ENCODE results near the gene RTEL1.
A peak's percentile ranks its signal among the peaks of the same experiment; 100 is the strongest.

The RTEL1 gene

DNA sequence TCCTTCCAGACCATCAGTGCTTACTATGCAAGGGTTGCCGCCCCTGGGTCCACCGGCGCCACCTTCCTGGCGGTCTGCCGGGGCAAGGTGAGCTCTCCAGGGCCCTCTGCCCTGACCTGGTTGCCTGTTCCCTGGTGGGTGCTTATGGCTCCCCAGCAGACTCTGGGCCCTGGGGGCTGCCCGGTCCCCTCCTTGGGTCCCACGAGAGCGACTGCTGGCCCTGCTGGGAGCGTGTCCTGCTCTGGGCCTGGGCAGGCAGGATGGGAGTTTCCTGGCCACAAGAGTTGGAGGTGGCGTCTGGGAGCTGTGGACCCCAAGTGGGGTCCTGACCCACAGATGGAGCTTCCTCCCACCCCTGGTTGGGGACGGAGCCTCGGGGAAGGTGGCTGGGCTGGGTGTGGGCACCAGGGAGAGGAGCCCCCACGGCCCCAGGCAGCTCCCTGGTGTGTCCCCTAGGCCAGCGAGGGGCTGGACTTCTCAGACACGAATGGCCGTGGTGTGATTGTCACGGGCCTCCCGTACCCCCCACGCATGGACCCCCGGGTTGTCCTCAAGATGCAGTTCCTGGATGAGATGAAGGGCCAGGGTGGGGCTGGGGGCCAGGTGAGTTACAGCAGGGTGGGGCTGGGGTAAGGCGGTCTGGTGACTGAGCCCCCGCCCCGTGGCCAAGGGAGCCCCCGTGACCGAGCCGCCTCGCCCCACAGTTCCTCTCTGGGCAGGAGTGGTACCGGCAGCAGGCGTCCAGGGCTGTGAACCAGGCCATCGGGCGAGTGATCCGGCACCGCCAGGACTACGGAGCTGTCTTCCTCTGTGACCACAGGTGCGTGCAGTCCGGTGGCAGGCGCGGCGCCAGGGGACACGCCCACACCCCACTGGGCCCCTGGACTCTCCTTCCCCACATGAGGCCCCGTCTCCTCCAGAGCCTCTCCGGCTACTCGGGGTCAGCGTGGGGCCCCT is 31.2 kb downstream of the RTEL1 start:
- no peak for DNase-seq (ENCODE audit: low spot score)

DNA sequence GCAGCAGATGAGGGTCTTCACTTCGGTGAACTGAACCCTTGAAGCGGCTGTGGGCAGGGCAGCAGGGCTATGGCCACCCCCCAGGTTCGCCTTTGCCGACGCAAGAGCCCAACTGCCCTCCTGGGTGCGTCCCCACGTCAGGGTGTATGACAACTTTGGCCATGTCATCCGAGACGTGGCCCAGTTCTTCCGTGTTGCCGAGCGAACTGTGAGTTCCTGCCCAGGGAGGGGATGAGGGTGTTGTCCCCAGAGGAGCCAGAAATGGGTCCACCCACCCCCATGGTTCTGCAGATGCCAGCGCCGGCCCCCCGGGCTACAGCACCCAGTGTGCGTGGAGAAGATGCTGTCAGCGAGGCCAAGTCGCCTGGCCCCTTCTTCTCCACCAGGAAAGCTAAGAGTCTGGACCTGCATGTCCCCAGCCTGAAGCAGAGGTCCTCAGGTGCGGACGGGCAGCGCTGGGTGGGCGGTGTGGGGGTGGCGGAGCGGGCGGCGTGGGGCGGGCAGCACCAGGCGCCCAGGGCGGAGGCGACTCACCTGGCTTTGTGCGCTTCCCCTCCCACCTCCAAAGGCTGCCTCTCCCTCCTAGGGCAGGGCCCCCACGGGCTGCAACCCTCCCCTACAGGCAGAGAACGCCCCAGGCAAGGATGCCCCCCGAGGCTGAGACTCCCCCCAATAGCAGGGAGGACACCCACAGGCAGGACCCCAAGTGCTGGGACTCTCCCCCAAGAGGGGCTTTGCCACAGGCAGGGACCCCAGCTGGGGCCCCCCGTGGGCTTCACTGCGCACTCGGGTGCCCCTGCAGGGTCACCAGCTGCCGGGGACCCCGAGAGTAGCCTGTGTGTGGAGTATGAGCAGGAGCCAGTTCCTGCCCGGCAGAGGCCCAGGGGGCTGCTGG is 32.1 kb downstream of the RTEL1 start:
- no peak for DNase-seq (ENCODE audit: low spot score)

DNA sequence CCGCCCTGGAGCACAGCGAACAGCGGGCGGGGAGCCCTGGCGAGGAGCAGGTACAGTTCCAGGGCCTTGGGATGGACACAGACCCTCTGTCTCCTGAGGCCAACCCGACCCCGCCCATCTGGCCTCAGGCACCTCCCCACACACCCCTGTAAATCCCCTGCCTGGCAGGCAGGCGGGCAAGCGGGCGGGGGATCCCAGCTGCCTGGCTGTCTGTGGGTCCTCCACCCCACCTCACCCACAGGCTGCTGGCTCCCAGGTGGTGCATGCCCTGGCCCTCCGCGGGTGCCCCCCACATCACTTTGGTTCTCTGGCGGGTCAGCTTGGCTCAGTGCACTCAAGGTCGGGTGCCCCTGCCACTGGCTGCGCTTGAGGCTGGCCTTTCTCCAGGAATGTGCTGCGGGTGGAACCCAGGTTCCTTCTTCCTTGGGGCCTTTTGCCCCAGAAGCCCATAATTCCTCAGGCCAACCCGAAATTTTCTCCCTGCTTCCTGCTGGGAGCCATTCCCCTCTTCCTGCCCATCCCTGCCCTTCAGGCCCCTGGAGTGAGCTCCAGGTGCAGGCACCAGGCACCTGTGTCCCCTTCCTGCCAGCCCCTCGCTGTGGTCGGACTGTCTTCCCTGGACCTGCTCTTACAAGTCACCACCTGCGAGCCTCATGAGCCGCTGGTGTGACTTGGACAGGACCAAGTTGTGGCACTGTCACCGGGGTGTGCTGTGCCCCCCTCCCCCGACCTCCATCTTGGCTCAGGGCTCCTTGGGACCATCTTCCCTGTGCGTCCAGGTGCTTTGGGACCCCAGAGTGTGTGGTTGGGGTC is 33.0 kb downstream of the RTEL1 start:
- DNase-seq (ENCODE audit: low spot score), result no peak

- DNase-seq (ENCODE audit: low spot score), result no peak
Measured at GRCh38 chr20:63691711-63692435, 33.8 kb downstream of the RTEL1 start.

GRCh38 chr20:63692436-63693082 is 34.4 kb downstream of the RTEL1 start:
- DNase-seq (ENCODE audit: low spot score), result no peak

GRCh38 chr20:63693083-63693732 is 35.1 kb downstream of the RTEL1 start:
- no peak for DNase-seq (ENCODE audit: low spot score)

GRCh38 chr20:63693733-63694583 is 35.8 kb downstream of the RTEL1 start:
- DNase-seq (ENCODE audit: low spot score), result peak; percentile 55

- DNase-seq (ENCODE audit: low spot score), result peak; percentile 59
Measured at GRCh38 chr20:63694584-63695423, 36.7 kb downstream of the RTEL1 start.

DNA sequence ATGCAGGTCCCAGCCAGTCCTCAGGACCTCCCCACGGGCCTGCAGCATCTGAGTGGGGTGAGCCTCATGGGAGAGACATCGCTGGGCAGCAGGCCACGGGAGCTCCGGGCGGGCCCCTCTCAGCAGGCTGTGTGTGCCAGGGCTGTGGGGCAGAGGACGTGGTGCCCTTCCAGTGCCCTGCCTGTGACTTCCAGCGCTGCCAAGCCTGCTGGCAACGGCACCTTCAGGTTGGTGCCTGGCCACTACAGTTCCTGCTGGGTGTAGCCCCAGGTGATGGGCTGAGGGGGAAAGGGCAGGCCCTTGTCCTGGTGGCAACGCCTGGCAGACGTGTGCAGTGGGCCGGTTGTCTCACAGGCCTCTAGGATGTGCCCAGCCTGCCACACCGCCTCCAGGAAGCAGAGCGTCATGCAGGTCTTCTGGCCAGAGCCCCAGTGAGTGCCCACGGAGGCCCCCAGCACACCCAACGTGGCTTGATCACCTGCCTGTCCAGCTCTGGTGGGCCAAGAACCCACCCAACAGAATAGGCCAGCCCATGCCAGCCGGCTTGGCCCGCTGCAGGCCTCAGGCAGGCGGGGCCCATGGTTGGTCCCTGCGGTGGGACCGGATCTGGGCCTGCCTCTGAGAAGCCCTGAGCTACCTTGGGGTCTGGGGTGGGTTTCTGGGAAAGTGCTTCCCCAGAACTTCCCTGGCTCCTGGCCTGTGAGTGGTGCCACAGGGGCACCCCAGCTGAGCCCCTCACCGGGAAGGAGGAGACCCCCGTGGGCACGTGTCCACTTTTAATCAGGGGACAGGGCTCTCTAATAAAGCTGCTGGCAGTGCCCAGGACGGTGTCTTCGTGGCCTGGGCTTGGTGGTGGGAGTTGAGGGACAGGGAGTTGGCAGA is 37.6 kb downstream of the RTEL1 start:
- DNase-seq (ENCODE audit: low spot score), result peak; percentile 68

DNA sequence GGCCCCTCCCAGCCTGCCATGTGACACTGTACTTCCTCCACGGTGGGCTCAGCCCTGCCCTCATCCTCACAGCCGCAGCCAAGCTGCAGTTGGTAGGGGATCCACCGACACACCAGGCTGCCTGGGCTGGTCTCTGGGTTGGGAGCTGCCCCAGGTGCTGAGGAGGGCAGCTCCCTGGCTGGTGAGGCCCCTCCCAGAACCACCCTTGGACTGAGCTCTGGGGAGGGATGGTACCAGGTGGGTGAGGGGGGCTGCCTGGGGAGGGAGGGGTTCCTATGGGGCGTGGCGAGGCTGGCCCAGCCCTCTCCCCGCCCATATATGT is 38.2 kb downstream of the RTEL1 start:
- DNase-seq (ENCODE audit: low spot score), result no peak

DNA sequence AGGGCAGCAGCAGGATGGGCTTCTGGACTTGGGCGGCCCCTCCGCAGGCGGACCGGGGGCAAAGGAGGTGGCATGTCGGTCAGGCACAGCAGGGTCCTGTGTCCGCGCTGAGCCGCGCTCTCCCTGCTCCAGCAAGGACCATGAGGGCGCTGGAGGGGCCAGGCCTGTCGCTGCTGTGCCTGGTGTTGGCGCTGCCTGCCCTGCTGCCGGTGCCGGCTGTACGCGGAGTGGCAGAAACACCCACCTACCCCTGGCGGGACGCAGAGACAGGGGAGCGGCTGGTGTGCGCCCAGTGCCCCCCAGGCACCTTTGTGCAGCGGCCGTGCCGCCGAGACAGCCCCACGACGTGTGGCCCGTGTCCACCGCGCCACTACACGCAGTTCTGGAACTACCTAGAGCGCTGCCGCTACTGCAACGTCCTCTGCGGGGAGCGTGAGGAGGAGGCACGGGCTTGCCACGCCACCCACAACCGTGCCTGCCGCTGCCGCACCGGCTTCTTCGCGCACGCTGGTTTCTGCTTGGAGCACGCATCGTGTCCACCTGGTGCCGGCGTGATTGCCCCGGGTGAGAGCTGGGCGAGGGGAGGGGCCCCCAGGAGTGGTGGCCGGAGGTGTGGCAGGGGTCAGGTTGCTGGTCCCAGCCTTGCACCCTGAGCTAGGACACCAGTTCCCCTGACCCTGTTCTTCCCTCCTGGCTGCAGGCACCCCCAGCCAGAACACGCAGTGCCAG is 38.7 kb downstream of the RTEL1 start, which contains the start of gene TNFRSF6B:
TSS of gene TNFRSF6B (plus strand) at position 25 of the 729 bp plus-strand sequence. CDS start at position 141, 116 bp downstream.
- DNase-seq (ENCODE audit: low spot score), result peak; percentile 65

DNA sequence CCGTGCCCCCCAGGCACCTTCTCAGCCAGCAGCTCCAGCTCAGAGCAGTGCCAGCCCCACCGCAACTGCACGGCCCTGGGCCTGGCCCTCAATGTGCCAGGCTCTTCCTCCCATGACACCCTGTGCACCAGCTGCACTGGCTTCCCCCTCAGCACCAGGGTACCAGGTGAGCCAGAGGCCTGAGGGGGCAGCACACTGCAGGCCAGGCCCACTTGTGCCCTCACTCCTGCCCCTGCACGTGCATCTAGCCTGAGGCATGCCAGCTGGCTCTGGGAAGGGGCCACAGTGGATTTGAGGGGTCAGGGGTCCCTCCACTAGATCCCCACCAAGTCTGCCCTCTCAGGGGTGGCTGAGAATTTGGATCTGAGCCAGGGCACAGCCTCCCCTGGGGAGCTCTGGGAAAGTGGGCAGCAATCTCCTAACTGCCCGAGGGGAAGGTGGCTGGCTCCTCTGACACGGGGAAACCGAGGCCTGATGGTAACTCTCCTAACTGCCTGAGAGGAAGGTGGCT is 39.3 kb downstream of the RTEL1 start:
- DNase-seq (ENCODE audit: low spot score), result peak; percentile 62

GRCh38 chr20:63697868-63698545 is 39.9 kb downstream of the RTEL1 start:
- DNase-seq (ENCODE audit: low spot score), result no peak

DNA sequence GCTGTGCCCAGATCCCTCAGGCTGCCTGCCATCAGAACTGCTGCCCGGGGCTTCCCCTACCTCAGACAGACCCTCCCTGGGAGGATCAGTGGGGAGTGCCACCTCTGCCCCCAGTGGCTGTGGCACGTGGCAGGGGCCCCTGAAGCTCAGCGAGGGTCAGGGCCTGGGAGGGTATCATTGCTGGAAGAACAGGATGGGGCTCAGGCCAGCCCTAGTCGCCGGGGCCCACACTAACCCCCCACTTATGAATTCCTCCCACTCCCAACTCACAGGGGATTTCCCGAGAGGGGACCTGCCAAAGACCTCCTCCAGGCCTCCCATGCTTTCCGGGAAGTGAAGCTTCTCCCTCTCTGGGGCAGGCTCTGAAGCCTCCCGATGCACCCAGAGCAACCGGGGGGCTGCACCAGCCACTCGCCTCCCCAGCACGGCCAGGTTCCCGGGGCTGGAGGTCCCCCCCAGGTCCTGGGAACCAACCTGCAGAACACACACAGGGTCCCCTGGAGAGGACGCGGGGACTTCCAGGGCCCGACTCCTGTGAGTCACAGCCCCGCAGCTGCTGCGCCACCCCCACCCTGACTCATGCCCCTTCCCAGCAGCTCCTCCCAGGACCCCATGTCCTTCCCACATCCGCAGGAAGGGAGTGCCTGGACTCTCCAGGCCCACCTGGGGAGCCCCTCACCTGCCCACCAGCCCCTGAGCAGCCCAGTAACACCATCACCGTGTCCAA is 40.8 kb downstream of the RTEL1 start:
- peak; percentile 71 for DNase-seq (ENCODE audit: low spot score)
